Measurements from ENCODE around the gene MLH3.

GRCh38 chr14:75005357-75005756 lies 45.9 kb downstream of the MLH3 start:
- TF ChIP-seq, protein P1, sequence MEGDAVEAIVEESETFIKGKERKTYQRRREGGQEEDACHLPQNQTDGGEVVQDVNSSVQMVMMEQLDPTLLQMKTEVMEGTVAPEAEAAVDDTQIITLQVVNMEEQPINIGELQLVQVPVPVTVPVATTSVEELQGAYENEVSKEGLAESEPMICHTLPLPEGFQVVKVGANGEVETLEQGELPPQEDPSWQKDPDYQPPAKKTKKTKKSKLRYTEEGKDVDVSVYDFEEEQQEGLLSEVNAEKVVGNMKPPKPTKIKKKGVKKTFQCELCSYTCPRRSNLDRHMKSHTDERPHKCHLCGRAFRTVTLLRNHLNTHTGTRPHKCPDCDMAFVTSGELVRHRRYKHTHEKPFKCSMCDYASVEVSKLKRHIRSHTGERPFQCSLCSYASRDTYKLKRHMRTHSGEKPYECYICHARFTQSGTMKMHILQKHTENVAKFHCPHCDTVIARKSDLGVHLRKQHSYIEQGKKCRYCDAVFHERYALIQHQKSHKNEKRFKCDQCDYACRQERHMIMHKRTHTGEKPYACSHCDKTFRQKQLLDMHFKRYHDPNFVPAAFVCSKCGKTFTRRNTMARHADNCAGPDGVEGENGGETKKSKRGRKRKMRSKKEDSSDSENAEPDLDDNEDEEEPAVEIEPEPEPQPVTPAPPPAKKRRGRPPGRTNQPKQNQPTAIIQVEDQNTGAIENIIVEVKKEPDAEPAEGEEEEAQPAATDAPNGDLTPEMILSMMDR (IDR thresholded peaks at IDR 0.05), result no peak
- TF ChIP-seq POLR2A (IDR thresholded peaks at IDR 0.05), result no peak

All from body of pancreas (tissue), 4 donors.